Measurements from ENCODE around the gene TTLL11. TPM values are rescaled to one million over a fixed set of nuclear protein-coding genes. Genes with fewer than 3 reads are reported as not detected.
A peak's percentile ranks its signal among the peaks of the same experiment; 100 is the strongest.

TTLL11 gene
- total RNA-seq, 4 donors from 2014 or later = 7.2 to 12.1 (median 9.9) TPM

- Histone ChIP-seq H3K36me3 (peaks cover 7% of the 10 kb centered on the region), H3K27ac (no peak overlapping the region), H3K27me3 (no peaks in the 10 kb centered on the region), H3K4me1 (no peaks in the 10 kb centered on the region), H3K4me3 (no peak overlapping the region), H3K9me3 (no peaks in the 10 kb centered on the region)
- no peak for DNase-seq (ENCODE audit: low spot score in 2 of 2)
- 90% methylated on average over 9 of the region's 9 CpGs for WGBS
- TF ChIP-seq EP300 (IDR thresholded peaks at IDR 0.05) = no peak
- no peak for TF ChIP-seq POLR2A (IDR thresholded peaks at IDR 0.05)
- TF ChIP-seq POLR2AphosphoS5 (IDR thresholded peaks at IDR 0.05) = no peak
Measured at GRCh38 chr9:121990600-121991306, 102.4 kb downstream of the TTLL11 start.

- TF ChIP-seq EP300 (IDR thresholded peaks at IDR 0.05) (no peak), POLR2A (IDR thresholded peaks at IDR 0.05) (no peak), POLR2AphosphoS5 (IDR thresholded peaks at IDR 0.05) (no peak)
- TF ChIP-seq, protein P1, sequence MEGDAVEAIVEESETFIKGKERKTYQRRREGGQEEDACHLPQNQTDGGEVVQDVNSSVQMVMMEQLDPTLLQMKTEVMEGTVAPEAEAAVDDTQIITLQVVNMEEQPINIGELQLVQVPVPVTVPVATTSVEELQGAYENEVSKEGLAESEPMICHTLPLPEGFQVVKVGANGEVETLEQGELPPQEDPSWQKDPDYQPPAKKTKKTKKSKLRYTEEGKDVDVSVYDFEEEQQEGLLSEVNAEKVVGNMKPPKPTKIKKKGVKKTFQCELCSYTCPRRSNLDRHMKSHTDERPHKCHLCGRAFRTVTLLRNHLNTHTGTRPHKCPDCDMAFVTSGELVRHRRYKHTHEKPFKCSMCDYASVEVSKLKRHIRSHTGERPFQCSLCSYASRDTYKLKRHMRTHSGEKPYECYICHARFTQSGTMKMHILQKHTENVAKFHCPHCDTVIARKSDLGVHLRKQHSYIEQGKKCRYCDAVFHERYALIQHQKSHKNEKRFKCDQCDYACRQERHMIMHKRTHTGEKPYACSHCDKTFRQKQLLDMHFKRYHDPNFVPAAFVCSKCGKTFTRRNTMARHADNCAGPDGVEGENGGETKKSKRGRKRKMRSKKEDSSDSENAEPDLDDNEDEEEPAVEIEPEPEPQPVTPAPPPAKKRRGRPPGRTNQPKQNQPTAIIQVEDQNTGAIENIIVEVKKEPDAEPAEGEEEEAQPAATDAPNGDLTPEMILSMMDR (IDR thresholded peaks at IDR 0.05) = no peak
- WGBS = 80% methylated on average over 13 of the region's 13 CpGs
- no peak overlapping the region for H3K27ac ChIP-seq
- no peak overlapping the region for H3K4me3 ChIP-seq
- H3K27me3 ChIP-seq = no peaks in the 10 kb centered on the region
- DNase-seq (ENCODE audit: low spot score in 2 of 2) = no peak
- H3K36me3 ChIP-seq = peaks cover 7% of the 10 kb centered on the region
- no peaks in the 10 kb centered on the region for H3K4me1 ChIP-seq
- H3K9me3 ChIP-seq = no peaks in the 10 kb centered on the region
Measured at GRCh38 chr9:121989010-121989409, 104.1 kb downstream of the TTLL11 start.

DNA sequence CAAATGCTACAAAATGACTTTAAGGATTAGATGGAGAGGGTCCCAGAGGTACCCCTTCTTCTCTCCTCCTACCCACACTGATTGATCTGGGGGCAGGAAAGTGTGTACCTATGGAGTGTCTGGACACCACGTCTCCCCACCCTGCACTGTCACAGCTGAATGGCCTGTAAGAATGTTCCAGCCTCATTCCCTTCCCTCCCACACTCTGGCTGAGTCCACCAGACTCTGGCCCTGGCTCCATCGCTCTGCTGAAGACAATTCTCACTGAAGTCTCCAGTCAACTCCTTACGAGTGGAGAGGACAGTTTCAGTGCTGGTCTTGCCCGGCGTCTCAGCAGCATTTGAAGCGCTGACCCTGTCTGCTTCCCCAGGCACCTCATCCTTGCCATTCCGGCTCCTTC is 105.8 kb downstream of the TTLL11 start:
- no peak for DNase-seq (ENCODE audit: low spot score in 2 of 2)
- TF ChIP-seq POLR2AphosphoS5 (IDR thresholded peaks at IDR 0.05) = no peak
- TF ChIP-seq POLR2A (IDR thresholded peaks at IDR 0.05) = no peak
- TF ChIP-seq, protein P1 (IDR thresholded peaks at IDR 0.05) = no peak
- no peak for TF ChIP-seq EP300 (IDR thresholded peaks at IDR 0.05)
- peaks cover 7% of the 10 kb centered on the region for H3K36me3 ChIP-seq
- WGBS = 84% methylated on average over 7 of the region's 7 CpGs
- H3K27me3 ChIP-seq = no peaks in the 10 kb centered on the region
- no peak overlapping the region for H3K27ac ChIP-seq
- H3K4me3 ChIP-seq = no peak overlapping the region
- H3K9me3 ChIP-seq = no peaks in the 10 kb centered on the region
- no peaks in the 10 kb centered on the region for H3K4me1 ChIP-seq

DNA sequence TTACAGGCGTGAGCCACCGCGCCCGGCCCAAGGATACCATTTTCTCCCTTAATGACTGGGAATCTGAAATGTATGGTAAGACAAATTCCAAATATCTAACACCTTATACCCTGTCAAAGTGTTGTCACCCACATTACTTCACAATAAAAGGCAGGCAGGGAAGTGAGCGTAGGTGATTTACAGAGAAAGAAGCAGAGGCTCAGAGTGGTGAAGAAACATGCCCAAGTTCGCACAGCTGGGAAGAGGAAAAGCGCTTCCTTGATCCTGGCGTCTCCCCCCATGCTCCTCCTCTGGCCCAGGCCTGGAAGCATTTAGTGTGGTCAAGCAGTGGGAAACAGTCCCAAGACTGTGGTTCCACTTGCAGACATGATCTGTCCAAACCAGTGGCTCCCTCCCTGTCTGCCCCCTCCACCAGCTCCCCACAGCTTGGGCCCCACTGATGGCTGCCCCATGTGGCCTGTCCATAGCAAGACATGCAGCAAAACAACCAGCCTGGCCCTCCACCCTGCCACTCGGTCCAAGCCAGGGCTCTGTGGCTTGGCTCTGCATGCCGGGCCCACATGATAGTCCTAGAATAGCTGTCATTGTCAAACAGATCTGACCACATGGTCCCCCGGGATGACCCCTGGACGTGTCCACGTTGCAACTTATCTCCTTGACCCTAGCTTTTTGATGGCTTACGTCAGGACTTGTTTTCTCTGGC is 107.2 kb downstream of the TTLL11 start:
- H3K36me3 ChIP-seq = peaks cover 7% of the 10 kb centered on the region
- peak; percentile 77 to 88 for DNase-seq (ENCODE audit: low spot score in 2 of 2)
- no peak overlapping the region for H3K27ac ChIP-seq
- H3K4me1 ChIP-seq = no peaks in the 10 kb centered on the region
- TF ChIP-seq, protein P1 (IDR thresholded peaks at IDR 0.05) = peak in 1 of 2 donors; percentile 30
- TF ChIP-seq EP300 (IDR thresholded peaks at IDR 0.05) = no peak
- WGBS = 83% methylated on average over 14 of the region's 14 CpGs
- H3K4me3 ChIP-seq = no peak overlapping the region
- H3K9me3 ChIP-seq = no peaks in the 10 kb centered on the region
- H3K27me3 ChIP-seq = no peaks in the 10 kb centered on the region

- WGBS = 83% methylated on average over 7 of the region's 7 CpGs
- H3K4me3 ChIP-seq = no peak overlapping the region
- H3K9me3 ChIP-seq = no peaks in the 10 kb centered on the region
- TF ChIP-seq, protein P1 (IDR thresholded peaks at IDR 0.05) = no peak
- no peak for TF ChIP-seq POLR2AphosphoS5 (IDR thresholded peaks at IDR 0.05)
- TF ChIP-seq EP300 (IDR thresholded peaks at IDR 0.05) = no peak
- TF ChIP-seq POLR2A (IDR thresholded peaks at IDR 0.05) = no peak
- DNase-seq (ENCODE audit: low spot score in 2 of 2) = no peak
- H3K27ac ChIP-seq = no peak overlapping the region
- no peaks in the 10 kb centered on the region for H3K27me3 ChIP-seq
- H3K4me1 ChIP-seq = no peaks in the 10 kb centered on the region
- H3K36me3 ChIP-seq = peaks cover 7% of the 10 kb centered on the region
Measured at GRCh38 chr9:121984726-121985402, 108.2 kb downstream of the TTLL11 start.

All from suprapubic skin (tissue), 4 donors.